ENCODE measurements around the gene ZNF646. TPM values are rescaled to one million over a fixed set of nuclear protein-coding genes. Genes with fewer than 3 reads are reported as not detected.

ZNF646 gene
- total RNA-seq, 4 donors from 2014 or later: 12.0 to 26.7 (median 23.5) TPM

GRCh38 chr16:31132303-31132979 lies 58.2 kb downstream of the ZNF646 start:
- Histone ChIP-seq H3K4me1 (peaks cover 29 to 78% (median 62%) of the 10 kb centered on the region in 4 donors), H3K9me3 (no peaks in the 10 kb centered on the region), H3K4me3 (no peak overlapping the region), H3K27me3 (no peaks in the 10 kb centered on the region), H3K36me3 (no peaks in the 10 kb centered on the region), H3K27ac (peak overlapping the region; percentile 91 to 94 (median 93))
- no peak for DNase-seq
- in situ Hi-C loops (cut with MboI; ENCODE audit: low pct_ligation_motif_present in 1 of 4, low pct_unique_long_range_greater_than_20kb in 1 of 4, low sequenced_read_pairs in 3 of 4) (no loop called here), intact Hi-C loops (cut with DNase I; ENCODE audit: low total_unique reads) (no loop called here)
- 81% methylated on average over 16 of the region's 20 CpGs; no CpG with 5 or more reads in 1 of the 2 donors for WGBS, 2 donors (ENCODE audit: low coverage in 1 of 2)
- TF ChIP-seq POLR2A (IDR thresholded peaks at IDR 0.05): no peak
- no peak for TF ChIP-seq CTCF (IDR thresholded peaks at IDR 0.05)
- peak in 1 of 3 donors; percentile 5 for TF ChIP-seq POLR2AphosphoS5 (IDR thresholded peaks at IDR 0.05)
- no peak for TF ChIP-seq EP300 (IDR thresholded peaks at IDR 0.05; ENCODE audit: low read depth)

- Histone ChIP-seq H3K27ac (peak overlapping the region; percentile 91 to 94 (median 93)), H3K36me3 (no peaks in the 10 kb centered on the region), H3K9me3 (no peaks in the 10 kb centered on the region), H3K4me1 (peaks cover 22 to 76% (median 57%) of the 10 kb centered on the region in 4 donors), H3K4me3 (peak overlapping the region in 1 of 4 donors; percentile 63), H3K27me3 (no peaks in the 10 kb centered on the region)
- in situ Hi-C loops (cut with MboI; ENCODE audit: low pct_ligation_motif_present in 1 of 4, low pct_unique_long_range_greater_than_20kb in 1 of 4, low sequenced_read_pairs in 3 of 4): no loop called here
- no peak for TF ChIP-seq EP300 (IDR thresholded peaks at IDR 0.05; ENCODE audit: low read depth)
- no peak for TF ChIP-seq POLR2A (IDR thresholded peaks at IDR 0.05)
- no peak for TF ChIP-seq CTCF (IDR thresholded peaks at IDR 0.05)
- TF ChIP-seq POLR2AphosphoS5 (IDR thresholded peaks at IDR 0.05): no peak
- intact Hi-C loops (cut with DNase I; ENCODE audit: low total_unique reads): no loop called here
- no peak for DNase-seq
- 78% methylated on average over 5 of the region's 6 CpGs; no CpG with 5 or more reads in 1 of the 2 donors for WGBS, 2 donors (ENCODE audit: low coverage in 1 of 2)
Observed at GRCh38 chr16:31133046-31133501, 58.9 kb downstream of the ZNF646 start.

Other genes with a start within 250 kb of the ZNF646 start
- 10 to 100 TPM; 13.8 to 57.3 (median 24.0) TPM for gene BCL7C, start 180.3 kb upstream of the ZNF646 start, total RNA-seq
- gene CTF1, start 177.8 kb upstream of the ZNF646 start, total RNA-seq: under 1 TPM in 2 of 4 donors, not detected in 2; 0.82 to 0.95 TPM
- 10 to 100 TPM; 19.3 to 45.3 (median 20.3) TPM for gene FBXL19, start 150.8 kb upstream of the ZNF646 start, total RNA-seq
- gene ORAI3, start 125.4 kb upstream of the ZNF646 start, total RNA-seq: 10 to 100 TPM; 24.8 to 45.6 (median 31.3) TPM
- gene SETD1A, start 116.7 kb upstream of the ZNF646 start, total RNA-seq: 10 to 100 TPM in 3 of 4 donors, 1 to 10 TPM in 1; 5.3 to 37.0 (median 10.8) TPM
- gene HSD3B7, start 89.2 kb upstream of the ZNF646 start, total RNA-seq: 10 to 100 TPM in 3 of 4 donors, 1 to 10 TPM in 1; 7.0 to 31.8 (median 29.6) TPM
- 1 to 10 TPM in 1 of 4 donors, under 1 TPM in 1, not detected in 2; 0.41 to 1.3 TPM for gene STX1B, start 63.8 kb upstream of the ZNF646 start, total RNA-seq
- gene STX4, start 40.9 kb upstream of the ZNF646 start, total RNA-seq: 100 to 1,000 TPM in 2 of 4 donors, 10 to 100 TPM in 2; 50.8 to 163 (median 79.7) TPM
- 10 to 100 TPM in 2 of 4 donors, 1 to 10 TPM in 2; 7.9 to 17.9 (median 10.2) TPM for gene ZNF668, start 182 bp upstream of the ZNF646 start, total RNA-seq
- 1 to 10 TPM; 1.1 to 5.2 (median 3.1) TPM for gene PRSS53, start 14.5 kb downstream of the ZNF646 start, total RNA-seq
- gene VKORC1, start 20.4 kb downstream of the ZNF646 start, total RNA-seq: 10 to 100 TPM; 29.5 to 89.0 (median 72.0) TPM
- gene BCKDK, start 34.0 kb downstream of the ZNF646 start, total RNA-seq: 10 to 100 TPM; 46.8 to 56.5 (median 51.3) TPM
- gene KAT8, start 43.2 kb downstream of the ZNF646 start, total RNA-seq: 10 to 100 TPM; 61.0 to 93.5 (median 62.1) TPM
- 100 to 1,000 TPM; 101 to 510 (median 372) TPM for gene PRSS8, start 61.3 kb downstream of the ZNF646 start, total RNA-seq
- gene PRSS36, start 75.6 kb downstream of the ZNF646 start, total RNA-seq: 10 to 100 TPM in 1 of 4 donors, 1 to 10 TPM in 2, not detected in 1; 8.1 to 42.3 (median 9.8) TPM
- gene FUS, start 105.7 kb downstream of the ZNF646 start, total RNA-seq: 100 to 1,000 TPM in 1 of 4 donors, 10 to 100 TPM in 3; 43.6 to 116 (median 59.0) TPM
- 100 to 1,000 TPM in 2 of 4 donors, 10 to 100 TPM in 2; 33.3 to 128 (median 90.6) TPM for gene PYCARD, start 128.3 kb downstream of the ZNF646 start, total RNA-seq
- gene TRIM72, start 139.7 kb downstream of the ZNF646 start, total RNA-seq: under 1 TPM in 1 of 4 donors, not detected in 3; 0.14 TPM
- gene PYDC1, start 142.7 kb downstream of the ZNF646 start, total RNA-seq: not detected
- gene ITGAM, start 185.6 kb downstream of the ZNF646 start, total RNA-seq: 10 to 100 TPM in 1 of 4 donors, 1 to 10 TPM in 3; 1.1 to 11.5 (median 2.3) TPM

Data from transverse colon (tissue), 4 donors.